DMS53 treated with DMSO at 0.1 percent for 48 hours (cell line): ENCODE results near the gene SCN11A.
"Not testable (repeated sequence)": the region's sequence is repeated elsewhere in the genome, so short reads cannot be mapped to it uniquely, and the experiment has no call there.

Source experiments
- DNase-seq: peaks from one replicate; lab custom pipeline; 2025; ENCODE audit not compliant: unreplicated experiment; lab: John Stamatoyannopoulos, UW

Gene SCN11A

DNA sequence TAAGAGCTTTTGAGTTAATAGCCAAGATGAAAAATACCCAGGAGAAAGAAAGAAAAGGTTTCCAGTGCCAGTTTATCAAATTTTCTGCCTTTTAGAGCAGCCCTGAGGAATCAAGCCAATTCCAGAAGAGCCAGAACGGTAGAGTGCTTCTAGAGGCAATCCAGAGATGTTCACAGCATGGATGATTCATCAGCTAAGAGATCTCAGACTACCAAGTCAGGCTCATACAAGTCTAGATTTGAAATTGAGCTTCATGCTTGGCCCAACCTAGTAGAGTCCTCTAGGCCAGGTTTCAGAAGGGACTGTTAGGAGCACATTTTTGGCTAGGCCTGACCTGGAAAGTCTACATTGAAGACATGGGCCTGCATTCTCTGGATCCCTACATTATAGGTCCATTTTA is 15.5 kb upstream of the SCN11A start:
- no peak for DNase-seq

DNA sequence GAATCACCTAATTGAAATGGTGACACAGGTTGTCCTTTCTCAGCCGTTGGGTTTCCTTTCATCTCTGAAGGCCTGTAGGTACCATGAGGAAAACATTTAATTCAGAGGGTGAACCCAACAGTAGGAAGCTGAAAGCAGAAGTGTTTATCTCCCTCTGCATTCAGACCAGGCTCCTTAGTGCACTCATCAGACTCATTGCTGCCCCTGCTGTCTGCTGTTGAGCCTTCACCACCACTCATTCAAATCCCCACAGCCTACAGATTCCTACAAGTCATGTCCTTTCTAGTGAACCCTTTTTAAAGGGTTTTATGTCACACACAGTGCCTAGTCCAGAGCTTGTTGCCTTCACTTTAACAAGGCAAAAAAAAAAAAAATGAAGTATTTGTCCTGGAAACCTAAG is 13.5 kb upstream of the SCN11A start:
- DNase-seq: no peak

GRCh38 chr3:39064646-39065045 is 12.9 kb upstream of the SCN11A start:
- DNase-seq: no peak

GRCh38 chr3:39063143-39063542 is 11.4 kb upstream of the SCN11A start:
- no peak for DNase-seq

- DNase-seq: no peak
Observed at GRCh38 chr3:39062180-39062579, 10.4 kb upstream of the SCN11A start.

DNA sequence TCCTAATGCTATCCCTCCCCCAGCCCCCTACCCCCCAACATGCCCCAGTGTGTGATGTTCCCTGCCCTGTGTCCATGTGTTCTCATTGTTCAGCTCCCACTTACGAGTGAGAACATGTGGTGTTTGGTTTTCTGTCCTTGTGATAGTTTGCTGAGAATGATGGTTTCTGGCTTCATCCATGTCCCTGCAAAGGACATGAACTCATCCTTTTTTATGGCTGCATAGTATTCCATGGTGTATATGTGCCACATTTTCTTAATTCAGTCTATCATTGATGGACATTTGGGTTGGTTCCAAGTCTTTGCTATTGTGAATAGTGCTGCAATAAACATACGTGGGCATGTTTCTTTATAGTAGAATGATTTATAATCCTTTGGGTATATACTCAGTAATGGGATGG is 9.5 kb upstream of the SCN11A start:
- DNase-seq: not testable (repeated sequence)

GRCh38 chr3:39056151-39056550 is 4.4 kb upstream of the SCN11A start:
- no peak for DNase-seq

DNA sequence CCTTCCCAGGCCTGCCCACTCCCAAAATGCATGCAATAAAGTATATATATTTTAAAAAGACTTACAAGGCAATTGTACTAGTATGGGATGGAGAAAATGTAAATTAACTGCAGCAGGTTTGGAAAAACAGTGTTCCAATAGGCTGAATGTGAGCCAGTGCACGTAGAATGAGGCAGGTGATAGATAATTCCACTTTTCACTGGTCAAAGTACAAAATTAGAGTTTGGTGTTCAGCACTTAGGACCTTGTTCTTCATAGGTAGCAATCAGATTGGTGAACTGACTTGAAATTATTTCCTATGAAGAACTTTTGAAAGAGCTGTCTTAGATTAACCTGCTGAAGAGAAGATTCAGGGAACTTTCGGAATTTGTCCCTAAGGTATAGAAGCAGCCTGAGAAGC is 2.0 kb upstream of the SCN11A start:
- DNase-seq: no peak

DNA sequence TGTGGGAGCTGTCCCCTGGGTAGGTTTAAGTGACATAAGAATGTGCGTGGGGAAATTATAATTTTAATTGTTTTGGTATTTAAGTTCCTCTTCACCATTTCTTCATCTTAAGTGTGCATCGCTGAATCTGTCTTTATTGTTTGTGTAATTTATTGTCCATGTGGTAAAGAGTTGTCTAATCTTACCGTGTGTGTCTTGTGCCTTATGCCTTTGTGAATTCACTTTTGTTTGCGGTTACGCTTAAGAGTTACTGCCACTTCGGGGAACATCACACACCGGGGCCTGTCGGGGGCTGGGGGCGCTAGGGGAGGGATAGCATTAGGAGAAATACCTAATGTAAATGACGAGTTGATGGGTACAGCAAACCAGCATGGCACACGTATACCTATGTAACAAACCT is 839 bp upstream of the SCN11A start:
- DNase-seq: no peak

DNA sequence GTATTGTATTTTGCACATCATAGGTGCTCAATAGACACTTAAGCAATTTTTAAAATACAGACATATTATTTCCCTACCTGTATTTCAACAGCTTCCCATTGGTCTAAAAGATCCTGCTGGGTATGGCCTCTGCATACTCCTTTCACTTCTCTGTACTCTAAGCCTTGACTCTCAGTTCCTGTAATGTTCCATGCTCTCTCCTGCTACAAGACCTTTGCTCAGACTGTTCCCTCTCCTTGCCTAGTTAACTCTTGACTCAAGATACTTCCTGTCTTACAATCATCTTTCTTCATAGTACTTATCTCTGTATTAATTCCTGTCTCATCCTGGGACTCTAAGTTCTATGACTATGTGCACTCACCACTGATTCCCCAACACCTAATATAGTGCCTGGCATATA is 1.7 kb downstream of the SCN11A start:
- DNase-seq: no peak

- DNase-seq: no peak
Observed at GRCh38 chr3:39038165-39038564, 13.6 kb downstream of the SCN11A start.

GRCh38 chr3:39029556-39029955 is 22.2 kb downstream of the SCN11A start:
- DNase-seq: no peak

- no peak for DNase-seq
Observed at GRCh38 chr3:39028546-39028945, 23.2 kb downstream of the SCN11A start.

DNA sequence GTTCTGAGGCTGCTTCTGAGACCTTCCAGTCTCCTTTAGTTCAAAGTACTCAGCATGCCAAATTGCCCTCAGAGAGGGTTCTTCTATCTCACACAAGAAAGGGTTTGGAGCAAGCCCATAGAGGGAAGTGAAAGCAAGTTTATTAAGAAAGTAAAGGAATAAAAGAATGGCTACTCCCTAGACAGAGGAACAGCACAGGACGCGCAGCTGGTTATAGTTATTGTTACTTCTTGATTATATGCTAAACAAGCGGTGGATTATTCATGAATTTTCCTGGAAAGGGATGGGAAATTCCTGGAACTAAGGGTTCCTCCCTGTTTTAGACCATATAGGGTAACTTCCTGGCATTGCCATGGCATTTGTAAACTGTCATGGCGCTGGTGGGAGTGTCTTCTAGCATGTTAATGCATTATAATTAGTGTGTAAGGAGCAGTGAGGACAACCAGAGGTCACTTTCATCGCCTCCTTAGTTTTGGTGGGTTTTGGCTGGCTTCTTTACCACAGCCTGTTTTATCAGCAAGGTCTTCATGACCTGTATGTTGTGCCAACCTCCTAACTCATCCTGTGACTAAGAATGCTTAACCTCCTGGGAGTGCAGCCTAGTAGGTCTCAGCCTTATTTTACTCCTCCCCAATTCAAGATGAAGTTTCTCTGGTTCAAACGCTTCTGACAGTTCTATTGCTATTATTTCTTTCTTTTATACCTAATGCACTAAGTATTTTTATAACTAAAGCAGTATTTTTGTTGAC is 26.3 kb downstream of the SCN11A start:
- no peak for DNase-seq

- DNase-seq: no peak
Observed at GRCh38 chr3:39024497-39024896, 27.2 kb downstream of the SCN11A start.

DNA sequence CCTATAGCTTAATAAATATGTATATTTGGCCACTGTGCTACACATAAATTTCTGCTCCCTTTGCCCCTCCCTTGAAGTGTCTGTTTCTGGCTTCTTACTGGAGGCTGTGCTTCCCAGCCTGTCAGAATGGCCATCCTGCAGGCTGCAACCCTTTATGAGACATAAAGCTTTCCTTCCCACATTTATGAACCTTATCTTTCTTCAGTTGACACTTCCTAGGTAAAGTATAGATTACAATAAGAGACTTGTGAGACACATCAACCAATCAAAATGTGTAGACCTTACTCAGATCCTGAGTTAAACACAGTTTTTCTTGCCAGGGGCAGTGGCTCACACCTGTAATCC is 29.5 kb downstream of the SCN11A start:
- no peak for DNase-seq

- DNase-seq: no peak
Observed at GRCh38 chr3:39021465-39022285, 30.1 kb downstream of the SCN11A start.

- no peak for DNase-seq
Observed at GRCh38 chr3:39021029-39021428, 30.7 kb downstream of the SCN11A start.

DNA sequence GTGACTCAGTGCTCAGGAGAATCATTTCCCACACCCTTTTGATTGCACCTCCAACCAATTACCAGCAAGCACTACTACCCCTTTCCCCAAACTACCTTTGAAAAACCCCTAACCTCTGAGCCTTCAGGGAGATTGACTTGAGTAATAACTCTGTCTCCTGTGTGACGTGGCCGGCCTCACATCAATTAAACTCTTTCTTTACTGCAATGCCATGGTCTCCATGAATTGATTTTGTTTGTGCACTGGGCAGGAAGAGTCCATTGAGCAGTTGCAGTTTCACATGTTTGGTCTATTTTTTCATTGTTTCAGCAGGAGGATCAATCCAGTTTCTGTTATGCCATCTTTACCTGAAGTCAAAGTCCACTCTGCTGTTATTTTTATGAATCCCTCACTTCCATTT is 32.4 kb downstream of the SCN11A start:
- DNase-seq: no peak

GRCh38 chr3:39015418-39015817 is 36.3 kb downstream of the SCN11A start:
- DNase-seq: no peak

DNA sequence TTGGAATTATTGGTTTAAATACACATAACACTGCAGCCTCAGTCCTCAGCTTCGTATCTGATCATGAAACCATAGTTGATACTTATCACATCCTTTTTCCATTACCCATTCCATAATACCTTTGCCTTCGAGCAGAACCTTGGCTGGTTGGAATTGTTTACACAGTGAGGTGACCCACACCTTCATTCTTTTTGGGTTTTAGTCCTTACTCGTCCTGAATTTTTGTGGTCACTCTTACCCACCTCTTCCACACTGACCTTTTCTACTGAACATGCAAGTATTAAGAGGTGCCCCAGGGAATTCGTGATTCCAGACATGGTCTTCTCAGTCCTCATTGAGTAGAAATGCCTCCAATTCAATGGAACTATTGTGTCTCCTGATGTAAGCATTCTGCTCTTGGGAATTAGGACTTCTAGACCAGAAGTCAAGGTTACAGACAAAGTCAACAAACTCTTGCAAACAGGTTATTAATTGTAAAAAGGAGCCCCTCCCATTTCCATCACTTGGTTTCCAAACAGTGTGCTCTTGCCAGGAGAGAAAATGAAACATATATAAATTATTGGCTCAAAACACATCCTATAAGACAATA is 37.7 kb downstream of the SCN11A start:
- no peak for DNase-seq

DNA sequence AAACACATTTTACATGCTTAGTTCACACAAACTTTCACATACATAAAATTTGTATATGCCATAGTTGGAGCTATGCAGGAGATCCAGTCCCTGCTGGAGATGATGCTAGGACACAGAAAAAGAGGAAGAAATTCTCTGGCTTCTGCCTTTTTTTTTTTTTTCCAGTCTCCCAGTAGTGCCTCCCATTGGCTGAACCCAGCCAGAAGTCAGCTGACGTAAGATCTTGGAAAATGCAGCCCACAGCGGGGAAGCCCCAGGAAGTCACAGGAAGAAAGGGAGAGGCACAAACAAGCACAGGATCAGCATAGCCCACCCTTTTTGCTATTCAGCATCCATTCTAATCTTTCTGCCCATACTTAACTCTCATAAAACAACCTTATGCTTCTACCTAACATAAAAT is 38.5 kb downstream of the SCN11A start:
- DNase-seq: no peak
